ENCODE measurements around the gene CMPK2.

DNA sequence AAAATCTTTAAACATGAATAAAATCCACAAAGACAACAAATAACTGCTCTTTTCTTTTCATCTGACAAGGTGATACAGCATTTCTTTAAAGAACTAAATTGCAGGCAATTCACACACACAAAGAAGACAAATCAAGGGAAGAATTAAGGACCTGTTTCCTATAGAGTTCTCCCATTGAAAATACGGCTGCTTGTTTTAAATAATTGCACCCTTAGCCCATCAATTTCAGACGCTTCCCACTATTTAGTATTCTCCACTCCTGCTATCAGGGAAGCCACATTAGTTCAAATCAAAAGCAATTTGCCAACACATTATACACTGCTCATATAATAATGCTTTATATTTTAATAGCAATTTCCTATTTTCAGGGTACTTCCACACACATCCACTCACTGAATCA is 11.3 kb downstream of the CMPK2 start:
- TF ChIP-seq, protein P1, sequence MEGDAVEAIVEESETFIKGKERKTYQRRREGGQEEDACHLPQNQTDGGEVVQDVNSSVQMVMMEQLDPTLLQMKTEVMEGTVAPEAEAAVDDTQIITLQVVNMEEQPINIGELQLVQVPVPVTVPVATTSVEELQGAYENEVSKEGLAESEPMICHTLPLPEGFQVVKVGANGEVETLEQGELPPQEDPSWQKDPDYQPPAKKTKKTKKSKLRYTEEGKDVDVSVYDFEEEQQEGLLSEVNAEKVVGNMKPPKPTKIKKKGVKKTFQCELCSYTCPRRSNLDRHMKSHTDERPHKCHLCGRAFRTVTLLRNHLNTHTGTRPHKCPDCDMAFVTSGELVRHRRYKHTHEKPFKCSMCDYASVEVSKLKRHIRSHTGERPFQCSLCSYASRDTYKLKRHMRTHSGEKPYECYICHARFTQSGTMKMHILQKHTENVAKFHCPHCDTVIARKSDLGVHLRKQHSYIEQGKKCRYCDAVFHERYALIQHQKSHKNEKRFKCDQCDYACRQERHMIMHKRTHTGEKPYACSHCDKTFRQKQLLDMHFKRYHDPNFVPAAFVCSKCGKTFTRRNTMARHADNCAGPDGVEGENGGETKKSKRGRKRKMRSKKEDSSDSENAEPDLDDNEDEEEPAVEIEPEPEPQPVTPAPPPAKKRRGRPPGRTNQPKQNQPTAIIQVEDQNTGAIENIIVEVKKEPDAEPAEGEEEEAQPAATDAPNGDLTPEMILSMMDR (IDR thresholded peaks at IDR 0.05), result no peak
- TF ChIP-seq POLR2AphosphoS5 (IDR thresholded peaks at IDR 0.05), result no peak
